Endothelial cell of hepatic sinusoid (primary cell): ENCODE measurements around the gene BLMH.

Experiments used
- in situ Hi-C: cut with HindIII; loops from 2 replicates; pipeline ENCODE4 v1.10.0; 2017; ENCODE audit warnings: low sequenced_read_pairs

The BLMH gene

DNA sequence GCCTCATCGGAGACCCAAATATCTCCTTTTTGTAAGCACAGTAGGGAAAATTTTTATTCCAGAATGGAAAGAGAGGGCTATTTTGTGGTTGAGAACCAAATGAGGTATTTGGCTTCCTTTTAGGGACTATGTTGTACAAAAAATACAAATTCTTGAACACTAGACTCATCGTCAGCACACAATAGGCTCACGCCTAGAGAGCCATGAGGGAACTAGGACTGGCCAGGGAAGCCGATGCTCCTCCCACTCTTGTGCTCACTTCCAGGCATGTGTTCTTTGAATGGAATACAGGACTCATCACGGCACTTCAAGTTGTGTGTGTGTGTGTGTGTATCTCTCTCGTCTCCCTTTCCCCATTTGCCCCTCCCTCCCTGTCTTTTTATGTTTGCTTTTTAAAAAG, 17.8 kb upstream of the BLMH start:
- in situ Hi-C loops: no loop called here

- in situ Hi-C loops: no loop called here
Observed at GRCh38 chr17:30308406-30308805, 16.7 kb upstream of the BLMH start.

DNA sequence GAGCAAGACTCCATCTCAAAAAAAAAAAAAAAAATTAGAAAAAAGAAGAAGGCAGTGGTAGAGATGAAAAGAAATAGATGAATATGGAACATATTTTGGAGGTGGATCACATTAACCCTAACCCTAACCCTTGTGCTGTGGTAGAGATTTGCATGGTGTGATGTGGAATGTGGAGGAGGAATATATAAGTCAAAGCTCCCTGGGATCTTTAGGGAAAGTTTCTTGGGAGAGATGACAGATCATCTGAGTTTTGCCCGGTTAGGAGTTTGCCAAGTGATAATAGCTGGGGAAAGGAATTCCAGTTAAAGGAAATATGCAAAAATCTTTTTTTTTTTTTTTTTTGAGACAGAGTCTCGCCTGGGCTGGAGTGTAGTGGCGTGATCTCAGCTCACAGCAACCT, 13.0 kb upstream of the BLMH start:
- in situ Hi-C loops: no loop called here

DNA sequence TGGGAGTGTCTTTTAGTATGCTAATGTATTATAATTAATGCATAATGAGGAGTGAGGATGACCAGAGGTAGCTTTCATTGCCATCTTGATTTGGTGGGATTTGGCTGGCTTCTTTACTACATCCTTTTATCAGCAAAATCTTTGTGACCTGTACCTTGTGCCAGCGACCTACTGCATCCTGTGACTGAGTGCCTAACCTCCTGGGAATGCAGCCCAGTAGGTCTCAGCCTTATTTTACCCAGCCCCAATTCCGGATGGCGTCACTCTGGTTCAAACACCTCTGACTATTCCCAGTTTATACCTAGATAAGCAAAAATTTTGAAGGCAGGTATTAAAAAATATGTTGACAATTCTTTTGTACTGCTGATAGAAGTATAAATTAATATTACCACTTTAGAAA, 10.5 kb upstream of the BLMH start:
- in situ Hi-C loops: no loop called here

GRCh38 chr17:30300818-30301217, 9.1 kb upstream of the BLMH start:
- in situ Hi-C loops: no loop called here

DNA sequence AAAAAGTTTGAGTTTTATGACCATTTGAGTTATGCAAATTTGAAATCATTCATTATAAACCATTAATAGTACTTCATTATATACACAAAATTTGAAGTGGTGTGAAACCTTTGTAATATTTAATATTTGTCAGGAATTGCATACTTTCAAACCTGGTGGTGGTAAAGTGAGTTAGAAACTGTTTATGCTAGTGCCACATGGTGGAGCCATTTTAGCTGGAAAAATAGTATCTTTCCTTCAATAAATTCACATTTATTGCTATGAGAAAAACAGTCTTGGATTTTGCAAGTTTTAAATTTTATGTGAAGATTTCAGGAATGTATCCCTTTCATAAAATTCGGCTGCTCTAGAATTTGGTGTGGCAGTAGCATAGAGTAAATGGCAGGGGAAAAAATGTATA, 7.3 kb upstream of the BLMH start:
- in situ Hi-C loops: no loop called here

DNA sequence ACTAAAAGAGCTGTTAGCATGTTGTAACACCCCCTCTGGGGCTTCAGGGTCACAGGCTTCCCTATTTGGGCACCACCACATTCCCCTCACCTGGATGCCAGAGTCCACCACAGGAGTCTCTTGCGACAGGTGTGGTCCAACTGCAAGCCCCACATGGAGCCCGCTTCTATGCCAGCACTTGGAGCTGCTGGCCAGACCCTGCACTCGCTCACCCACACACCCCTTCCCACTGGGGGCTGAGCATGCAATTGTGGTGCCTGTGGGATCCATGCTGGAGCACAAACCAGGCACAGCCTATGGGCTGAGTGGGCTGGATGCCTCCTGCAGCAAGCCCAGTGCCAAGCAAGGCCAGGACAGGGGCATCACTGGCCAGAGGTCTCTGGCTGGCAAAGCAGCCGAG, 6.0 kb upstream of the BLMH start:
- in situ Hi-C loops: no loop called here

DNA sequence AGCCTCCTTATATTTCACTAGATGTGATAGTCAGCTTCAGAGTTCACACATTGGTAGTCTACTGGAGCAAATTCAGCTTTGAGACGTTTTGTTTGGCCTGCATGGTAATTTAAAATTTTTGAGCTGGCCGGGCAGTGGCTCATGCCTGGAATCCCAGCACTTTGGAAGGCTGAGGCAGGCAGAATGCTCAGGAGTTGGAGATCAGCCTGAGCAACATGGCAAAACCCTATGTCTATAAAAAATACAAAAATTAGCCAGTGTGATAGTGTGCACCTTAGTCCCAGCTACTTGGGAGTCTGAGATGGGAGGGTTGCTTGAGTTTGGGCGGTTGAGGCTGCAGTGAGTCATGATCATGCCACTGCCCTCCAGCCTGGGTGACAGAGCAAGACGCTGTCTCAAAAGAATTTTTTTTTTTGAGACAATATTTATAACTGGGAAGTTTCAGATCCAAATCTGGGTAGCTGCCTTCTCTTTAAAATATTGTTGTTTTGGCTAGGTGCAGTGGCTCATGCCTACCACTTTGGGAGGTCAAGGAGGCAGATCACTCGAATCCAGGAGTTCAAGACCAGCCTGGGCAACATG, 4.8 kb upstream of the BLMH start:
- in situ Hi-C loops: no loop called here

GRCh38 chr17:30292286-30292858, 628 bp upstream of the BLMH start:
- in situ Hi-C loops: no loop called here

- in situ Hi-C loops: no loop called here
Observed at GRCh38 chr17:30290696-30291542, 825 bp downstream of the BLMH start.

DNA sequence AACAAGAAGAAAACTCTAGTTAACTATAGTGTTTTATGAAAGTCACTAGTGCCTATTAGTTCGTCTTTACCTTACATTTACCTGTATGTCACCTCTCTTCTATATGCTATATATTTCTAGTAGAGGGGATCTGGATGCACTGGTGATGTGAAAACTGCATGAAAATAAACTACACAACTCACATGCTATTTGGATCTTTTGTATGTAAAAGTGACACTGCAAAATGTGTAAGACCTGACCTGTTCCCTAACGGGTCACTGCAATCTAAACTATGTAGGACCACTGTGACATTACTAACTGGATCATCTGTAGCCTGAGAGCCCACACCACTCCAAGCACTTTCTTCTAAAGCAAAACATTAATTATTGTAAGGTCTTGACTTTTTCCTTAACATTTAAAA, 1.7 kb downstream of the BLMH start:
- in situ Hi-C loops: no loop called here

GRCh38 chr17:30279156-30279555, 12.6 kb downstream of the BLMH start:
- in situ Hi-C loops: no loop called here

DNA sequence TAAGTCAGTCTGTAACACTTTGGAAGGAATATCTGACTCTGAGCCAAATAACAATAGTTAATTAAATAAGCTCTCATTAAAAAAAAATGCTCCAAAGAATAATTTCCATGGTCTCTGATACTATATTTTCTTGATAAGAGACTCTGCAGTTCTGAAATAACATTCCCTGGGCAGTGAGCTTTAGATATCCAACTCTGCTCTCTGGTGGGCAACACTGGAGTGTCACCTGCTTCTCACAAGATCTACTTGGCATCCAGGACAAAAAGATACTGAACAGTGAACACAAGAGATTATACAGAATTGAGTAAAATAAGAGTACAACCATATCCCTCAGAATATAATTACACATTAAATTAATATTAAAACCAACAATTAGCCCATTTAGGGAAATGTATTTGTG, 13.7 kb downstream of the BLMH start:
- in situ Hi-C loops: no loop called here

DNA sequence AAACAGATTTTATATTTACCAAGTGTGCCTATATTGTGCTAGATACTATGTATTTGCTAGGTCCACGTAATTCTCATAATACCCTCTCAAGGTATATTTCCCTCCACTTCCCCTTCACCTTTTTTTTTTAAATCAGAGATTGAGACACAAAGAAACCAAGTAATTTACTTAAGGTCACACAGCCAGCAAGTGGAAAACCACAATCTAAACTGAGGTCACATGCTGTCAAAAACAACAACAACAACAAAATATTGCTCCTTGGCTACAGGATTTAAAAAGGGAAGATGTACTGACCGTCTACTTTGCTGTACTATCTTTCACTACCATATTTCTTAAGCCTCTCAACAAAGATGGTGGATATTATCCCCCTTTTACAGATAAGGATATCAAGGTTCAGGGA, 15.8 kb downstream of the BLMH start:
- in situ Hi-C loops: no loop called here

DNA sequence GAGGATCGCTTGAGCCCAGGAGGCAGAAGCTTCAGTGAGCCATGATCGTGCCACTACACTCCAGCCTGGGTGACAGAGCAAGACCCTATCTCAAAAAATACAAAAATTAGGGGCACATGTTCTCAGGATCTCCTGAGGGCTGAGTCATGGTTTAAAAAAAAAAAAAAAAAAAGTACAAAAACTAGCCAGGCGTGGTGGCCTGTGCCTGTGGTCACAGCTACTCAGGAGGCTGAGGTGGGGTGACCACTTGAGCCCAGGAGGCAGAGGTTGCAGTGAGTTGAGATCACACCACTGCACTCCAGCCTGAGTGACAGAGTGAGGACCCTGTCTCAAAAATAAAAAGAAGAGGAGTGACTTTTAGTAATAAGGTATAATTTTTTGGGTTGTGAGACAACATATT, 16.9 kb downstream of the BLMH start:
- in situ Hi-C loops: loop anchor here (5.0 kb wide), 1 partner anchor 67 kb away; no protein-coding TSS in a partner anchor

DNA sequence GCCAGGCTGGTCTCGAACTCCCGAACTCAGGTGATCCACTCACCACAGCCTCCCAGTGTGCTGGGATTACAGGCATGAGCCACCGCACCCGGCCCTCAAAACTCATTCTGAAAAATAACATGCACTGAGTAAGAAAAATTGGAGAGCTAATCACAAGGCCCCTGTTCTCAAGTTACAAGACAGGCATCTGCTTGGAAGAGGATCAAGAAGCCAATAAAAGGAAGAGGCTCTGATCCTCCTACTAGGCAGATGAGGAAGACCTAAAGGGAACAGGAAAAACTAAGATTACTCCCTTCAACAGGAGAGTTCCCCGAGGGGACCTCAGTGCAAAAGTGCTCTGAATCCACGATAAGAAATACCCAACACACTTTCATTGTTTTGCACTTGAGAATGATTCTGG, 18.4 kb downstream of the BLMH start:
- in situ Hi-C loops: loop anchor here (5.0 kb wide), 1 partner anchor 69 kb away; no protein-coding TSS in a partner anchor

GRCh38 chr17:30271102-30271501, 20.6 kb downstream of the BLMH start:
- in situ Hi-C loops: loop anchor here (5.0 kb wide), 1 partner anchor 71 kb away; no protein-coding TSS in a partner anchor

GRCh38 chr17:30267625-30268024, 24.1 kb downstream of the BLMH start:
- in situ Hi-C loops: no loop called here

GRCh38 chr17:30263552-30264333, 28.0 kb downstream of the BLMH start:
- in situ Hi-C loops: no loop called here

DNA sequence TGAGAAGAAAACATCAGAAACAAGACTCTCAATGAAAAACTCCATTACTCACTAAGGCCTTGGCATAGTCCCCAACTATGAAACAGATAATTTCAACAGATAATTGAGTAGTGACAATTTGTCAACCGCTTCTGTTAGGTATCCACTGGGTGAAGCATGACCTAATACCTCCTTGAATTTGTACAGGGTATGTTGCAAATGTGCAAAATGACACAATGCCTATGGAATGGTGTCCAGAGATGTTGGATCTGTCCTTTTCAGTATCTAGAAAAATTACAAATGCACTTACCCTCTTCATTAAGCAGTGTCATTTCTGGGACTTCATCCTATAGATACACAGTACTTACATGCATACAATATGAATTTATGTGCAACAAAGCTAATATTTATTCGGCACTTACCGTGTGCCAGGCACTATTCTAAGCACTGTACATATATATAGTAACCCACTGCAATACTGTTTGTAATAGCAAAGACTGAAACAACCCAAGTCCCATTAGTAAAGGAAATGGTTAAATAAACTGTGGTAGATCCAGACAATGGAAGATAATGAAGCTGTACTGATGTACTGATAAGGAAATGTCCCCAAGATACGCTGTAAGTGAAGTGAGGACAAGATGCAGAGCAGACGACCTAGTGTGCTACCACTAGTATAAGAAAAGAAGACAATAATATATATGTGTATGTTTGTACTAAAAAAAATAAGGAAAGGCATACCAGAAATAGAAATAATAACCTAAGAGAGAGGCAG, 34.8 kb downstream of the BLMH start:
- in situ Hi-C loops: no loop called here

DNA sequence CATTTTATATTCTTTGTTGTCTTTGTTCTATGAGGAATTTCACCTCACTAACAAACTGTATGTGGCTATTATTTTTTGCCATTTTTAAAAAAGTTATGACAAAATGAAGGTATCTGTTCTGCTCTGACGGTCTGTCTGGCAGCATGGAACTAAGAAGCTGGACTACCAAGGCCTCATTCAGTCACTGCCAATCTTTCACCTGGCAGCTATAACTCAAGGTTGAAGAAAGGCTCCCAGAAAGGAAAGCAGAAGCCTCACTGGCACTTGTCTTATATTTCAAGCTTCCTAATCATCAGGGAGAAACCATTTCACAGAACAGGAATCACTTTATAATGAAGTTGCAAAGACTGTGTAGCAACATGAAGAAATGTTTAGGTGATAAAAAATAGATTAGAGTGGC, 37.6 kb downstream of the BLMH start:
- in situ Hi-C loops: no loop called here
